Measurements from ENCODE around the gene TMEM145. TPM values are rescaled to one million over a fixed set of nuclear protein-coding genes. Genes with fewer than 3 reads are reported as not detected.

TMEM145 gene
- total and polyA plus RNA-seq, 9 of the 15 experiments (the other 6 are each of a cell fraction or from before 2014, with no cell fraction given) = 0.80 to 5.5 (median 1.9) TPM; not detected in 3

GRCh38 chr19:42283188-42284065 lies 29.7 kb upstream of the TMEM145 start (continued):
- TF ChIP-seq ZNF395 (CRISPR knock-in tag; IDR thresholded peaks at IDR 0.05) = no peak
- no peak for TF ChIP-seq CBX5 (IDR thresholded peaks at IDR 0.05; ENCODE audit: borderline replicate concordance, low read depth)
- 0 out of 2 replicates have a peak, but pooled peaks have one; percentile 56 for TF ChIP-seq GATAD2A (IDR thresholded peaks at IDR 0.05)
- no peak for TF ChIP-seq PRPF4 (IDR thresholded peaks at IDR 0.05; ENCODE audit: insufficient read depth, low read depth, low read length, poor library complexity, severe bottlenecking)
- no peak for TF ChIP-seq SMAD3 (CRISPR knock-in tag; conservative IDR thresholded peaks at IDR 0.05)
- no peak for TF ChIP-seq ZNF445 (CRISPR knock-in tag; IDR thresholded peaks at IDR 0.05; ENCODE audit: low read depth)
- TF ChIP-seq CBFA2T3 (IDR thresholded peaks at IDR 0.05) = no peak
- TF ChIP-seq ATF1 (CRISPR knock-in tag; IDR thresholded peaks at IDR 0.05) = no peak
- TF ChIP-seq ATF1 (tag; IDR thresholded peaks at IDR 0.05) = peak; percentile 54
- no peak for TF ChIP-seq ZNF764 (CRISPR knock-in tag; IDR thresholded peaks at IDR 0.05; ENCODE audit: low read depth)
- no peak for TF ChIP-seq ETV1 (tag; conservative IDR thresholded peaks at IDR 0.05; ENCODE audit: low read depth)
- no peak; the same call in 1 of the 2 replicates for TF ChIP-seq CBFB (CRISPR knock-in tag; IDR thresholded peaks at IDR 0.05)
- no peak for TF ChIP-seq SMARCB1 (IDR thresholded peaks at IDR 0.05; ENCODE audit: insufficient read length, low read depth)
- TF ChIP-seq ZBTB5 (IDR thresholded peaks at IDR 0.05) = peak; percentile 70; the same call in 1 of the 2 replicates
- TF ChIP-seq SNAPC5 (CRISPR knock-in tag; IDR thresholded peaks at IDR 0.05) = no peak
- no peak for TF ChIP-seq ZNF766 (CRISPR knock-in tag; conservative IDR thresholded peaks at IDR 0.05)
- peak; percentile 86 for TF ChIP-seq HNRNPL (IDR thresholded peaks at IDR 0.05; ENCODE audit: low read depth, low read length)
- TF ChIP-seq HNRNPLL (IDR thresholded peaks at IDR 0.05; ENCODE audit: low read depth, low read length, poor library complexity, severe bottlenecking) = no peak
- TF ChIP-seq IFI16 (CRISPR knock-in tag; IDR thresholded peaks at IDR 0.05) = no peak
- TF ChIP-seq ZBTB43 (CRISPR knock-in tag; IDR thresholded peaks at IDR 0.05) = 0 out of 2 replicates have a peak, but pooled peaks have one; percentile 61
- no peak for TF ChIP-seq STAT6 (CRISPR knock-in tag; IDR thresholded peaks at IDR 0.05)

All from K562 (cell line).